Chondrocyte (in vitro differentiated cells): ENCODE measurements around the gene CCDC83. TPM values are rescaled to one million over a fixed set of nuclear protein-coding genes. Genes with fewer than 3 reads are reported as not detected.
A peak's percentile ranks its signal among the peaks of the same experiment; 100 is the strongest.
"Not testable (repeated sequence)": the region's sequence is repeated elsewhere in the genome, so short reads cannot be mapped to it uniquely, and the experiment has no call there.

Source experiments
- DNase-seq: peaks from one replicate; pipeline ENCODE4 v3.0.0; 2021; ENCODE audit warnings: mixed read lengths, low spot score
- H3K27ac Mint-ChIP-seq: one replicate; pipeline ENCODE4 v1.8.0; 2021; ENCODE audit warnings: mild to moderate bottlenecking, moderate library complexity, mixed read lengths; ENCODE audit not compliant: unreplicated experiment
- H3K27me3 Mint-ChIP-seq: 2 replicates; pipeline ENCODE4 v1.8.0; 2021; ENCODE audit warnings: low read depth, mixed read lengths
- H3K36me3 Mint-ChIP-seq: 2 replicates; pipeline ENCODE4 v1.8.0; 2021; ENCODE audit warnings: low read depth, mixed read lengths
- H3K4me1 Mint-ChIP-seq: 2 replicates; pipeline ENCODE4 v1.8.0; 2021; ENCODE audit warnings: low read depth, mild to moderate bottlenecking, mixed read lengths
- H3K4me3 Mint-ChIP-seq: one replicate; pipeline ENCODE4 v1.8.0; 2021; ENCODE audit warnings: mild to moderate bottlenecking, moderate library complexity, mixed read lengths; ENCODE audit not compliant: unreplicated experiment
- H3K9me3 Mint-ChIP-seq: 2 replicates; pipeline ENCODE4 v1.8.0; 2021; ENCODE audit warnings: low read depth, mixed read lengths
- total RNA-seq: library from RNA; stranded (reverse); gene quantifications from 3 replicates; pipeline ENCODE4 v1.2.1, GENCODE V29; 2021
- TF ChIP-seq, protein P1 (sequence below): fragments of 200-600 bp; sonication (generic); IDR thresholded peaks from 2 replicates; pipeline ENCODE4 v1.5.0; 2021; ENCODE audit warnings: antibody characterized with exemption, mild to moderate bottlenecking, moderate library complexity

CCDC83 gene
- total RNA-seq, 1 donor from 2014 or later, result not detected

DNA sequence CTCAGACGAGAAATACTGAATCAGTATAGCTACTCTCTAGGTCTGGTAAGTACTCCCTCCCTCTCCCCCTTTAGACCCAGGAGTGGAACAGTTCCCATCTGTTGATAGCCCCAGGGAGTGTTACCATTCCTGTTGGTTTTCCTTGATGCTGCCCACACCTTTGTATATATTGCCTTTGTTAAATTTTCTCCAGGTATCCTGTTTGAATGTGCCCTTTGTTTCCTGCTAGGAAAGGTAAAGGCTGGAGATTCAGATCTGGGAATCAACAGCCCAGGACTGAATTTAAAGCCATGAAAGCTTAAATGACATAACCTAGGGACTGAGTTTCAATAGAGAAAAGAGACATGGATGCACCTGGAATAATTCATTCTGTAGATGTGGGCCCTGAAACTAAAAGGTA lies 68.3 kb downstream of the CCDC83 start:
- DNase-seq, result no peak
- Mint-ChIP-seq H3K4me3 (no peak overlapping the region), H3K36me3 (peaks cover 5% of the 10 kb centered on the region), H3K27me3 (peaks cover 9% of the 10 kb centered on the region), H3K4me1 (peaks cover 6% of the 10 kb centered on the region), H3K27ac (no peak overlapping the region), H3K9me3 (peaks cover 2% of the 10 kb centered on the region)
- TF ChIP-seq, protein P1, sequence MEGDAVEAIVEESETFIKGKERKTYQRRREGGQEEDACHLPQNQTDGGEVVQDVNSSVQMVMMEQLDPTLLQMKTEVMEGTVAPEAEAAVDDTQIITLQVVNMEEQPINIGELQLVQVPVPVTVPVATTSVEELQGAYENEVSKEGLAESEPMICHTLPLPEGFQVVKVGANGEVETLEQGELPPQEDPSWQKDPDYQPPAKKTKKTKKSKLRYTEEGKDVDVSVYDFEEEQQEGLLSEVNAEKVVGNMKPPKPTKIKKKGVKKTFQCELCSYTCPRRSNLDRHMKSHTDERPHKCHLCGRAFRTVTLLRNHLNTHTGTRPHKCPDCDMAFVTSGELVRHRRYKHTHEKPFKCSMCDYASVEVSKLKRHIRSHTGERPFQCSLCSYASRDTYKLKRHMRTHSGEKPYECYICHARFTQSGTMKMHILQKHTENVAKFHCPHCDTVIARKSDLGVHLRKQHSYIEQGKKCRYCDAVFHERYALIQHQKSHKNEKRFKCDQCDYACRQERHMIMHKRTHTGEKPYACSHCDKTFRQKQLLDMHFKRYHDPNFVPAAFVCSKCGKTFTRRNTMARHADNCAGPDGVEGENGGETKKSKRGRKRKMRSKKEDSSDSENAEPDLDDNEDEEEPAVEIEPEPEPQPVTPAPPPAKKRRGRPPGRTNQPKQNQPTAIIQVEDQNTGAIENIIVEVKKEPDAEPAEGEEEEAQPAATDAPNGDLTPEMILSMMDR, result no peak

DNA sequence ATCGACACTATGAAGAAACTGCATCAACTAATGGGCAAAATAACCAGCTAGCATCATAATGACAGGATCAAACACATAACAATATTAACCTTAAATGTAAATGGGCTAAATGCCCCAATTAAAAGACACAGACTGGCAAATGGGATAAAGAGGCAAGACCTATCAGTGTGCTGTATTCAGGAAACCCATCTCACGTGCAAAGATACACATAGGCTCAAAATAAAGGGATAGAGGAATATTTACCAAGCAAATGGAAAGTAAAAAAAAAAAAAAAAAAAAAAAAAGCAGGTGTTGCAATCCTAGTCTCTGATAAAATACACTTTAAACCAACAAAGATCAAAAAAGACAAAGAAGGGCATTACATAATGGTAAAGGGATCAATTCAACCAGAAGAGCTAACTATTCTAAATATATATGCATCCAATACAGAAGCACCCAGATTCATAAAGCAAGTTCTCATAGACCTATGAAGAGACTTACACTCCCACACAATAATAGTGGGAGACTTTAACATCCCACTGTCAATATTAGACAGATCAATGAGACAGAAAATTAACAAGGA lies 71.6 kb downstream of the CCDC83 start:
- DNase-seq, H3K4me3 Mint-ChIP-seq, H3K4me1 Mint-ChIP-seq, H3K27me3 Mint-ChIP-seq, H3K27ac Mint-ChIP-seq: not testable (repeated sequence)
- peaks cover 11% of the 10 kb centered on the region for H3K36me3 Mint-ChIP-seq
- H3K9me3 Mint-ChIP-seq, result peaks cover 20% of the 10 kb centered on the region

DNA sequence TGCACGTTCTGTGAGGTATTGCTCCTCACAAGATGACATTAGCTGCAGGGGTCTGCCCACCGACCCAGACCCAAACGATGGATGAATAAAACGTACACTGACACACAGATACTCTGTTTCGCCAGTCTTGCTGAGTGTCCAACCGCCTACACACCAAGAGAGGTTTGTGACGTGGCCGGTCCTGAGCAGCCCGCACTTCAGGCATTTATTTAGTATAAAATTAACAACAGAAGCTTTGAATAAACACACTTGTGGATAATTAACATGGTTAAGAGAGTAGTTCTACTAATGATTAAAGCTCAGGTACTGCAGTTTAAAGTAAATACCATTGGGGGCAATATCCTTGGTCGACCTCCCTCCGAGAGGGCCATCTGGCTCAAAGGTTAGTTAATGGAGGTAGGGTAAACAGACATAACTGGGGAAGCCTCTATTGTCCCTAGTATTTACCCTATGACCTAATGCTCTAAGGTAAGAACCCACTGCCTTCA lies 75.7 kb downstream of the CCDC83 start:
- H3K9me3 Mint-ChIP-seq, result peaks cover 20% of the 10 kb centered on the region
- no peak for DNase-seq
- no peak overlapping the region for H3K4me3 Mint-ChIP-seq
- H3K36me3 Mint-ChIP-seq, result peaks cover 10% of the 10 kb centered on the region
- TF ChIP-seq, protein P1, result no peak
- no peak overlapping the region for H3K27ac Mint-ChIP-seq
- H3K27me3 Mint-ChIP-seq, result peaks cover 6% of the 10 kb centered on the region
- H3K4me1 Mint-ChIP-seq, result no peaks in the 10 kb centered on the region

DNA sequence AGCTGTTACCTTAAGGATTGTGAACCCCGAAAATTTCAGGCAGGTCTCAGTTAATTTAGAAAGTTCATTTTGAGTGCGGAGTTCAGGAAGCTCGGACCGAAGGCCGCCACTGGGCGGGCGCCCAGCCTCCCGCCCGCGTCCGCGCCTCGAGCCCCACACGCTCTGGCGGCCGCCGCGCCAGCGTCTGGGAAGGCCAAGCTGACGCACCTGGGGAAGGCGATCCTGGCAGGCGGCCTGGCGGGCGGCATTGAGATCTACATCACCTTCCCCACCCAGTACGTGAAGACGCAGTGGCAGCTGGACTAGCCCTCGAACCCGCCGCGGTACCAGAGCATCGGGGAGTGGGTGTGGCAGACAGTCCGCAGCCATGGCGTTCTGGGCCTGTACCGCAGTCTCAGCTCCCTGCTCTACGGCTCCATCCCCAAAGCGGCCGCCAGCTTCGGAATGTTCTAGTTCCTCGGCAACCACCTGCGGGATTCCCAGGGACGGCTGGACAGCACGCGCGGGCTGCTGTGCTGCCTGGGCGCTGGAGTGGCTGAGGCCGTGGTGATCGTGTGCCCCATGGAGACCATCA lies 79.5 kb downstream of the CCDC83 start:
- TF ChIP-seq, protein P1, result no peak
- Mint-ChIP-seq H3K27me3 (no peaks in the 10 kb centered on the region), H3K9me3 (peaks cover 9% of the 10 kb centered on the region), H3K4me3 (no peak overlapping the region), H3K4me1 (no peaks in the 10 kb centered on the region), H3K27ac (no peak overlapping the region), H3K36me3 (peaks cover 6% of the 10 kb centered on the region)
- DNase-seq, result peak; percentile 68

DNA sequence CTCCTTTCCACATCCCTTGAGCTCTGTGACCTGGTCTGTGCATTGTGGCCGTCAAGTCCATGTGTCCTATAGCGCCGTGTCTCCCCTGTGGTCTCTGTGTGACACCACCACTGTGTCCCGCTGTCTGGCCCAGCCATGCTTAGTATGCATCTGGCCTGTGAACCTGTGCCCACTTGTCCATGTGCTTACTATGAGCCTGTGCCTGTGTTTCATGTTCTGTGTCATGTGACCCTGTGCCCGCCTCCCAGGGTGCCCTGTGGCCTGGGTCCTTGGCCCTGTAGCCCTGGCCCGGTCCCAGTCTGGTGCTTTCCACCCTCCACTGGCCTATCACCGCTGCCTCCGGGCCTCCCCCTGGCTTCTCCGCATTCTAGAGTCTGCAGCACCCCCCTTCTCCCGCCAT lies 80.6 kb downstream of the CCDC83 start:
- H3K4me1 Mint-ChIP-seq, result no peaks in the 10 kb centered on the region
- H3K27ac Mint-ChIP-seq, result no peak overlapping the region
- TF ChIP-seq, protein P1, result no peak

DNA sequence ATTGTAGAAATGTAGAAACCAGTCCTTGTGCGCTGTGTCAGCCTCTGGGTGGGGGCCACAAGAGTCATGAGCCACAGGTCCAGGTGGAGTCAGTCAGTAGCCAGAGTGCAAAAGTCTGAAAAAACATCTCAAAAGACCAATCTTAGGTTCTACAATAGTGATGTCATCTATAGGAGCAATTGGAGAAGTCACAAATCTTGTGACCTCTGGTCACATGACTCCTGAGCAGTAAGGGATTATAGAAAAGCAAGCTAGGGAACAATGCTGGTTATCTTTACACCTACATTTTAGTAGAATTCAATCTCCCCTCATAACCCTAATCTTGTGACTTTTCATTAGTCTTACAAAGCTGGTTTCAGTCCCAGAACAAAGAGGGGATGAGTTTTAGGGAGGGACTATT lies 82.7 kb downstream of the CCDC83 start:
- H3K27me3 Mint-ChIP-seq, result no peaks in the 10 kb centered on the region
- TF ChIP-seq, protein P1, result no peak
- H3K36me3 Mint-ChIP-seq, result peaks cover 2% of the 10 kb centered on the region
- no peaks in the 10 kb centered on the region for H3K9me3 Mint-ChIP-seq
- no peak overlapping the region for H3K4me3 Mint-ChIP-seq
- no peak overlapping the region for H3K27ac Mint-ChIP-seq
- no peaks in the 10 kb centered on the region for H3K4me1 Mint-ChIP-seq
- no peak for DNase-seq

More for the DNA sequence above, 80.6 kb downstream of the CCDC83 start:
- Mint-ChIP-seq H3K27me3 (no peaks in the 10 kb centered on the region), H3K4me3 (no peak overlapping the region), H3K9me3 (no peaks in the 10 kb centered on the region), H3K36me3 (peaks cover 2% of the 10 kb centered on the region)
- peak; percentile 90 for DNase-seq
